Measurements from ENCODE around the gene ACTN3.

DNA sequence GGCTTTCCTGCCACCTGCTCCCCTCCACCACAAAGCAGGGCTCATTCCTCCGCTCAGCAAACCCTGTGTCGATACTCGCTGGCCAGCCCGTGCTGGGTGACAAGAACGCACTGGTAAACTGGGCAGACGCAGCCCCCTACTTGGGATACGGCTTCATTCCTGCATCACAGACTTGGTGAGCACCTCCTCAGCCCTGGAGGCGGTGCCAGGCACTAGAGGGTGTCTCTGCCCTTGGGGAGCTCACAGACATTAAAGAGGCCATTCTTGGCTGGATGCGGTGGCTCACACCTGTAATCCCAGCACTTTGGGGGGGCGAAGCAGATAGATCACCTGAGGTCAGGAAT, 6.9 kb upstream of the ACTN3 start:
- no peak for TF ChIP-seq POLR2A (IDR thresholded peaks at IDR 0.05)
- no peak for TF ChIP-seq POLR2AphosphoS5 (IDR thresholded peaks at IDR 0.05)
